B cell (primary cell): Measurements from ENCODE around the gene MTUS2. TPM values are rescaled to one million over a fixed set of nuclear protein-coding genes. Genes with fewer than 3 reads are reported as not detected.

ENCODE experiments used
- ATAC-seq: fragments of 200-7000 bp; cut with Tn5 transposase; one replicate; pipeline ENCODE4 v1.10.0; 2021; ENCODE audit warnings: low read depth, mild to moderate bottlenecking, moderate number of reproducible peaks, moderate library complexity
- CTCF ChIA-PET: fragments of 350-600 bp; sonication (Branson Sonifier 250); formaldehyde crosslinking; loops from one replicate; lab custom pipeline; 2021; ENCODE audit warnings: antibody characterized with exemption, inconsistent platforms; lab: Charles Lee
- POLR2A ChIA-PET: fragments of 350-600 bp; sonication (Branson Sonifier 250); formaldehyde crosslinking; loops from one replicate; lab custom pipeline; 2021; ENCODE audit warnings: antibody characterized with exemption; lab: Charles Lee
- DNase-seq: peaks from one replicate; pipeline ENCODE4 v3.0.0; 2013
- H2AFZ ChIP-seq: 2 replicates; pipeline ENCODE4 v1.6.1; 2012; ENCODE audit warnings: mild to moderate bottlenecking, low read depth, low read length; ENCODE audit not compliant: insufficient read depth, poor library complexity, severe bottlenecking
- H3K27ac ChIP-seq, 2 donors: 1 replicate in 1 of 2; 2 replicates in 1 of 2; pipeline ENCODE4 v1.5.1; 2012 to 2013; ENCODE audit warnings: low read length in 2 of 2, mild to moderate bottlenecking in 2 of 2, moderate library complexity in 1 of 2
- H3K27me3 ChIP-seq, 4 experiments: fragments of 200-600 bp in 1 of 4; sonication (generic) in 1 of 4; replicated peaks in 1 of 4; 1 replicate in 2 of 4; 2 replicates in 2 of 4; pipeline versions ENCODE4 v1.6.1 to v1.7.0; 2013 to 2016; ENCODE audit warnings: low read length in 3 of 4, mild to moderate bottlenecking in 2 of 4, mixed read lengths in 1 of 4, moderate library complexity in 1 of 4; ENCODE audit not compliant: insufficient read depth in 4 of 4, control insufficient read depth in 3 of 4; ENCODE audit errors: control extremely low read depth in 1 of 4
- H3K36me3 ChIP-seq, 2 experiments: replicated peaks in 1 of 2; 1 replicate in 1 of 2; 2 replicates in 1 of 2; pipeline versions ENCODE4 v1.6.1 to v1.7.1; 2013; ENCODE audit warnings: low read length in 1 of 2; ENCODE audit not compliant: insufficient read depth in 2 of 2, control insufficient read depth in 1 of 2; ENCODE audit errors: control extremely low read depth in 1 of 2, extremely low read depth in 1 of 2
- H3K4me1 ChIP-seq, 2 donors: fragments of 200-600 bp in 1 of 2; sonication (generic) in 1 of 2; 1 replicate in 1 of 2; 2 replicates in 1 of 2; pipeline versions ENCODE4 v1.5.1 to v1.6.1; 2013 to 2017; ENCODE audit warnings: low read length in 2 of 2; ENCODE audit not compliant: control insufficient read depth in 2 of 2, insufficient read depth in 2 of 2
- H3K4me2 ChIP-seq: replicated peaks from 2 replicates; pipeline ENCODE3; 2012; ENCODE audit warnings: mild to moderate bottlenecking, low read depth, low read length; ENCODE audit not compliant: poor library complexity, severe bottlenecking
- H3K4me3 ChIP-seq, 5 experiments: fragments of 200-600 bp in 1 of 5; sonication (generic) in 1 of 5; 1 replicate in 3 of 5; 2 replicates in 2 of 5; pipeline versions ENCODE4 v1.5.1 to v1.7.0; 2011 to 2016; ENCODE audit warnings: low read length in 4 of 5, mild to moderate bottlenecking in 4 of 5, low read depth in 2 of 5, control low read depth in 1 of 5, moderate library complexity in 1 of 5; ENCODE audit not compliant: insufficient read depth in 1 of 5; ENCODE audit errors: control extremely low read depth in 1 of 5, extremely low read depth in 1 of 5
- H3K79me2 ChIP-seq: fragments of 200-600 bp; sonication (generic); one replicate; pipeline ENCODE4 v1.6.0; 2016; ENCODE audit warnings: low read length; ENCODE audit not compliant: control insufficient read depth, insufficient read depth
- H3K9ac ChIP-seq: fragments of 200-600 bp; sonication (generic); 2 replicates; pipeline ENCODE4 v1.6.1; 2017; ENCODE audit warnings: mild to moderate bottlenecking, low read length, moderate library complexity
- H3K9me3 ChIP-seq, 3 donors: one replicate each; pipeline versions ENCODE4 v1.6.1 to v1.7.1; 2013; ENCODE audit warnings: low read length in 2 of 3; ENCODE audit not compliant: control insufficient read depth in 2 of 3, insufficient read depth in 1 of 3; ENCODE audit errors: control extremely low read depth in 1 of 3
- H4K20me1 ChIP-seq: 2 replicates; pipeline ENCODE4 v1.6.0; 2012; ENCODE audit warnings: mild to moderate bottlenecking, low read length; ENCODE audit not compliant: insufficient read depth, control insufficient read depth, poor library complexity, severe bottlenecking
- H3K27ac Mint-ChIP-seq: one replicate; pipeline ENCODE4 v1.8.0; 2021; ENCODE audit warnings: mixed read lengths
- H3K27me3 Mint-ChIP-seq: one replicate; pipeline ENCODE4 v1.8.0; 2021; ENCODE audit warnings: mixed read lengths
- H3K4me1 Mint-ChIP-seq: one replicate; pipeline ENCODE4 v1.8.0; 2021; ENCODE audit warnings: mixed read lengths
- H3K4me3 Mint-ChIP-seq: one replicate; pipeline ENCODE4 v1.8.0; 2021; ENCODE audit warnings: mixed read lengths
- H3K9me3 Mint-ChIP-seq: one replicate; pipeline ENCODE4 v1.8.0; 2022; ENCODE audit warnings: mixed read lengths; ENCODE audit not compliant: insufficient read depth
- EZH2 ChIP-seq: IDR thresholded peaks from 2 replicates; pipeline ENCODE4 v1.6.1; 2012; ENCODE audit warnings: borderline replicate concordance, low read depth, mild to moderate bottlenecking, moderate library complexity, low read length; ENCODE audit not compliant: insufficient read depth, poor library complexity, severe bottlenecking
- WGBS: methylation state at CpG from one replicate; pipeline ENCODE4 v1.1.5; 2013; ENCODE audit warnings: missing lambda C conversion rate; ENCODE audit not compliant: insufficient coverage; 5-methylcytosine and 5-hydroxymethylcytosine counted together
- intact Hi-C: fragments of 100-400 bp; cut with micrococcal nuclease; formaldehyde crosslinking; loops from one replicate; pipeline ENCODE4 v1.10.0; 2022
- polyA plus RNA-seq: library from polyadenylated mRNA; depleted of rRNA; stranded (reverse); fragments of >200 nt; gene quantifications from 2 replicates; pipeline ENCODE4 v1.2.3, GENCODE V29; 2012
- total RNA-seq, 2 donors: library from RNA; stranded (reverse); fragments of 120-200 nt in 1 of 2; gene quantifications; 1 replicate in 1 of 2; 2 replicates in 1 of 2; pipeline versions ENCODE4 v1.2.3 to v1.2.4, GENCODE V29; 2013 to 2022
- TF ChIP-seq, protein P1 (sequence below): fragments of 200-600 bp; IDR thresholded peaks from one replicate; pipeline ENCODE4 v1.8.0; 2022; ENCODE audit warnings: antibody characterized with exemption, mild to moderate bottlenecking

The MTUS2 gene
- total and polyA plus RNA-seq, 2 donors (not counting 1 experiment from before 2014, with no cell fraction given) = 0.12 TPM; not detected in 1

DNA sequence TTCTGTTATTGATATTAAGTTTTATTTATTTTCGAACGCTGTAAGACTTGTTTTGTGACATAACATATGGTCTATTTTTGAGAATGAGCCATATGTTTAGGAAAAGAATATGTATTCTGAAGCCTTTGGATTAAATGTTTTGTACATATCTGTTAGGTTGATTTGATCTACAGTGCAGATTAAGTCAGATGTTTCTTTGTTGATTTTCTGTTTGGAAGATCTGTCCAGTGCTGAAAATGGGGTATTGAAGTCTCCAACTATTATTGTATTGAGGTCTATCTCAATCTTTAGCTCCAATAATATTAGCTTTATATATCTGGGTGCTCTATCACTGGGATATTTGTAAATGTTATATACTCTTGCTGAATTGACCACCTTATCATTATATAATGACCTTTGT is 97.9 kb downstream of the MTUS2 start:
- Mint-ChIP-seq H3K9me3 (peaks cover 17% of the 10 kb centered on the region), H3K27me3 (peaks cover 3% of the 10 kb centered on the region), H3K27ac (no peak overlapping the region), H3K4me3 (no peak overlapping the region), H3K4me1 (no peaks in the 10 kb centered on the region)
- Histone ChIP-seq H3K4me1 (no peaks in the 10 kb centered on the region), H3K36me3 (no peaks in the 10 kb centered on the region), H3K4me3 (no peak overlapping the region), H3K79me2 (no peaks in the 10 kb centered on the region), H3K9ac (no peak overlapping the region), H2AFZ (no peak overlapping the region), H3K9me3 (peaks cover 0 to 18% (median 4%) of the 10 kb centered on the region in 3 donors), H3K4me2 (no peak overlapping the region), H3K27ac (no peak overlapping the region), H4K20me1 (no peaks in the 10 kb centered on the region), H3K27me3 (no peaks in the 10 kb centered on the region)
- intact Hi-C loops = no loop called here
- no peak for TF ChIP-seq EZH2
- TF ChIP-seq, protein P1, sequence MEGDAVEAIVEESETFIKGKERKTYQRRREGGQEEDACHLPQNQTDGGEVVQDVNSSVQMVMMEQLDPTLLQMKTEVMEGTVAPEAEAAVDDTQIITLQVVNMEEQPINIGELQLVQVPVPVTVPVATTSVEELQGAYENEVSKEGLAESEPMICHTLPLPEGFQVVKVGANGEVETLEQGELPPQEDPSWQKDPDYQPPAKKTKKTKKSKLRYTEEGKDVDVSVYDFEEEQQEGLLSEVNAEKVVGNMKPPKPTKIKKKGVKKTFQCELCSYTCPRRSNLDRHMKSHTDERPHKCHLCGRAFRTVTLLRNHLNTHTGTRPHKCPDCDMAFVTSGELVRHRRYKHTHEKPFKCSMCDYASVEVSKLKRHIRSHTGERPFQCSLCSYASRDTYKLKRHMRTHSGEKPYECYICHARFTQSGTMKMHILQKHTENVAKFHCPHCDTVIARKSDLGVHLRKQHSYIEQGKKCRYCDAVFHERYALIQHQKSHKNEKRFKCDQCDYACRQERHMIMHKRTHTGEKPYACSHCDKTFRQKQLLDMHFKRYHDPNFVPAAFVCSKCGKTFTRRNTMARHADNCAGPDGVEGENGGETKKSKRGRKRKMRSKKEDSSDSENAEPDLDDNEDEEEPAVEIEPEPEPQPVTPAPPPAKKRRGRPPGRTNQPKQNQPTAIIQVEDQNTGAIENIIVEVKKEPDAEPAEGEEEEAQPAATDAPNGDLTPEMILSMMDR = no peak
- WGBS = 60% methylated on average over 1 of the region's 2 CpGs
- DNase-seq (no peak), ATAC-seq (no peak)
- ChIA-PET CTCF (no interaction called here), POLR2A (no interaction called here)

DNA sequence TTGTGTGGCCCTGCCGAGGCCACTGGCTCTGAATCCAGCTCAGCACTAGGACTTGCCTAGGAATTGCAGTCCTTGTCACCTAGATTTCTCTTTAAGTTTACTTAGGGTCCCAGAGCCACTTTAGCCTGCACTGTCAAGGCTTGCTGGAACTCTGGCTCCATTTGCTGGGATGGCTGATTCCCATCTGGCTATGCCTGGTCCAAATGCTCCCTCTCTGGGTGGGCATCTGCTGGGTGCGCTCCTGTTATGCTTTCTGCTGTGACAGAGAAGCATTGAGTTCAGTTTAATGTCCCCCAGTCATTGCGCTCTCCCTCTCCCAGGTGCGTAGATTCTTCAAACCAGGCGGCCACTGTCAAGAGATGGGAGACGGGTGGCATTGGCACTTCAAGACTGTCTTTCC is 102.2 kb downstream of the MTUS2 start:
- Histone ChIP-seq H3K36me3 (no peaks in the 10 kb centered on the region), H3K27ac (no peak overlapping the region), H3K4me3 (no peak overlapping the region), H3K9ac (no peak overlapping the region), H3K79me2 (no peaks in the 10 kb centered on the region), H3K27me3 (no peaks in the 10 kb centered on the region), H2AFZ (no peak overlapping the region), H4K20me1 (no peaks in the 10 kb centered on the region), H3K4me2 (no peak overlapping the region), H3K4me1 (no peaks in the 10 kb centered on the region), H3K9me3 (peaks cover 1 to 18% (median 4%) of the 10 kb centered on the region in 3 donors)
- intact Hi-C loops = no loop called here
- Mint-ChIP-seq H3K9me3 (peaks cover 3% of the 10 kb centered on the region), H3K4me3 (no peak overlapping the region), H3K4me1 (no peaks in the 10 kb centered on the region), H3K27ac (no peak overlapping the region), H3K27me3 (no peaks in the 10 kb centered on the region)
- 100% methylated on average over 1 of the region's 6 CpGs for whole genome bisulfite sequencing
- ATAC-seq (no peak), DNase-seq (no peak)
- ChIA-PET POLR2A (no interaction called here), CTCF (no interaction called here)
- TF ChIP-seq, protein P1 = no peak
- no peak for TF ChIP-seq EZH2
